C4-2B (cell line): ENCODE data around the gene HLA-DRB1.

Experiments
- ZFX ChIP-seq: fragments of 450-650 bp; IDR thresholded peaks from 2 replicates; pipeline ENCODE4 v1.6.1; 2017
- TF ChIP-seq, protein P1 (sequence below): fragments of 450-650 bp; conservative IDR thresholded peaks from 2 replicates; pipeline ENCODE4 v1.5.1; 2017; ENCODE audit warnings: mild to moderate bottlenecking

DNA sequence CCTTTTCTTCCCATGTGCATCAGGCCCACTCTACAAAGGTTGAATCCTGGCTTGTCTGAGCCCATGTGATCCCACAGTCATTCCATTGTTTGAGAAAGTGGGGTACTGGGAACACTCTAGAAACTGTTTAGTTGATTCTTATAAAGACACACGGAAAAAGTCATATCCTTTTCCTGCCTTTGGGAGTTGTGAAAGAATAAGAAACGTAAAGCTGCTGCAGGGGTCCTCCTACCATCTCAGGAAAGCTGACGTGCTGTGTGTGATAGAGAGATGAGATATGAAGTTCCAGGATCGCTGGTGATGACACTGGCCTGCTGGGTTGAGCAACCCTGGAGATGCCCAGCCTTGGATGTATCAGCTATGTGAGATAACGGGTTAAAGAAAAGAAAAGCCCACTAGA lies 38.2 kb downstream of the HLA-DRB1 start:
- TF ChIP-seq, protein P1, sequence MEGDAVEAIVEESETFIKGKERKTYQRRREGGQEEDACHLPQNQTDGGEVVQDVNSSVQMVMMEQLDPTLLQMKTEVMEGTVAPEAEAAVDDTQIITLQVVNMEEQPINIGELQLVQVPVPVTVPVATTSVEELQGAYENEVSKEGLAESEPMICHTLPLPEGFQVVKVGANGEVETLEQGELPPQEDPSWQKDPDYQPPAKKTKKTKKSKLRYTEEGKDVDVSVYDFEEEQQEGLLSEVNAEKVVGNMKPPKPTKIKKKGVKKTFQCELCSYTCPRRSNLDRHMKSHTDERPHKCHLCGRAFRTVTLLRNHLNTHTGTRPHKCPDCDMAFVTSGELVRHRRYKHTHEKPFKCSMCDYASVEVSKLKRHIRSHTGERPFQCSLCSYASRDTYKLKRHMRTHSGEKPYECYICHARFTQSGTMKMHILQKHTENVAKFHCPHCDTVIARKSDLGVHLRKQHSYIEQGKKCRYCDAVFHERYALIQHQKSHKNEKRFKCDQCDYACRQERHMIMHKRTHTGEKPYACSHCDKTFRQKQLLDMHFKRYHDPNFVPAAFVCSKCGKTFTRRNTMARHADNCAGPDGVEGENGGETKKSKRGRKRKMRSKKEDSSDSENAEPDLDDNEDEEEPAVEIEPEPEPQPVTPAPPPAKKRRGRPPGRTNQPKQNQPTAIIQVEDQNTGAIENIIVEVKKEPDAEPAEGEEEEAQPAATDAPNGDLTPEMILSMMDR, result no peak
- no peak for TF ChIP-seq ZFX
